Fibroblast of upper back skin (primary cell): ENCODE results near the gene MCF2L.

Experiments
- DNase-seq: peaks from one replicate; pipeline ENCODE4 v3.0.0-alpha.2; 2013

Gene MCF2L

GRCh38 chr13:112983042-112983305 is 14.0 kb downstream of the MCF2L start:
- no peak for DNase-seq

- DNase-seq, result no peak
These were observed 14.6 kb downstream of the MCF2L start for GRCh38 chr13:112983428-112984196.

GRCh38 chr13:112984501-112984900 is 15.5 kb downstream of the MCF2L start:
- DNase-seq, result no peak

DNA sequence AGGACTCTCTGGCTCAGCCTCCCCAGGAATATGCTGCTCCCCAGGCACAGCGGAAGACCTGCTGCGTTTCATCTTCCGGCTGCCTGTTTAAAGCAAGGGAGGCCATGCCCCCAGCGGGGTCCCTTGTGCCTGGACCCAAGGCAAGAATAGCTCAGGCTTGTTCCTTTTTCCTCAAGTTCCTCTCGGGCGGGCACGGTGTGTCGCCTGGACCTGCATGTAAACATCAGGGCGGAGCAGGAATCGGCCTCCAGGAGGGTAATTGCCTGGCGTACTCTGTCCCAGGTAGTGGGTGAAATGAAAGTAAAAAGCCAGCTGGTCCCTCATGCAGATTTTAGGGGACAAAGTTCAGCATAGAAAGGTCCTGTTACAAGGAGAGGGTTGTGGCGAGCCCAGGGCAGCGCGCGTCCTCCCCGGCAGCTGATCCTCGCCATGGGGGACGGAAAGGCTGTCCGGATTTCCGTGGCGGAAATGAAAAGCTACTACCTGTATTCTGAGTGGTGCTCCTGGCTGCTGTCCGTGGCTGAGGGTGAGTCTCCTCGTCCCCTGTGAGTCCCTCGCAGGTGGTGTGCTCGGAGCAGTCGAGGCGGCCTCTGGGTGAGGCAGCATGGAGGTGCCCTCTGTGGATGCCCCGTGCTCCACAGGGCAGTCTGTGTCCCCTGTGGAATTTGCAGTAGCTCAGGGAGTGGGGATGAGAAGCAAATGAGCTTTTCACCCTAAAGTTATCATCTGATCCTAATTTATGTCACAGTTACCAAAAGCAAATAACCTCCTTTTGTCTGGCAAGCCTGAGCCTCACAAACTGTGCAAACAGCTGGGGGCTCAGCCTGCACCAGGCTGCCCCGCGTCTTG is 16.2 kb downstream of the MCF2L start:
- DNase-seq, result no peak

DNA sequence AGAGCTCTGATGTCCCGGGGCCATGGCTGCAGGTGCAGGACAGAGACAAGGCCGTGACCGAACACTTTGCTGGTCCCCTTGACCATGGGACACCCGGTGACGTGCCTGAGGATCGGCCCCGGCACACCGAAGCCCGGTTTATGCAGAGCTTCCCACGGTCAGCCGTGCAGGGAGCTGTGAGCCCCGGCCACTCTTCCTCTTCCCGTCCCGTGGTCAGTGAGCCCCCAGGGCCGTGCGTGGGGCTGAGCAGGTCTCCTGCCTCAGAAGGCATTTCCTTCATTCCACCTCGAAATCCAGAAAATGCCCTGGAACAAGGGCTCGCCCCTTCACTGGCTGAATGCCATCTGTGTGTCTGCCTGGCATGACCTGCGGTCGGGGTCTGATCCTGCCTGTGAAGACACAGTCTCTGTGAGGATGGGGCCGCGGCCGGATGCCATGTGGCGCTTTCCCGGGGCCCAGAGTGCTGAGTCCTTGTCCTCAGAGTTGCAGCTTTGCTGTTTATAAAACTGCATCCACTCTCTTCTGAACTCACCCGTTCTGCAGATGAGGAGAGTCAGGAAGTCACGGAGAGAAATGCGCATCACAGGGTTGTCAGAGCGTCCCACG is 16.9 kb downstream of the MCF2L start:
- no peak for DNase-seq

- no peak for DNase-seq
These were observed 17.5 kb downstream of the MCF2L start for GRCh38 chr13:112986470-112986869.

DNA sequence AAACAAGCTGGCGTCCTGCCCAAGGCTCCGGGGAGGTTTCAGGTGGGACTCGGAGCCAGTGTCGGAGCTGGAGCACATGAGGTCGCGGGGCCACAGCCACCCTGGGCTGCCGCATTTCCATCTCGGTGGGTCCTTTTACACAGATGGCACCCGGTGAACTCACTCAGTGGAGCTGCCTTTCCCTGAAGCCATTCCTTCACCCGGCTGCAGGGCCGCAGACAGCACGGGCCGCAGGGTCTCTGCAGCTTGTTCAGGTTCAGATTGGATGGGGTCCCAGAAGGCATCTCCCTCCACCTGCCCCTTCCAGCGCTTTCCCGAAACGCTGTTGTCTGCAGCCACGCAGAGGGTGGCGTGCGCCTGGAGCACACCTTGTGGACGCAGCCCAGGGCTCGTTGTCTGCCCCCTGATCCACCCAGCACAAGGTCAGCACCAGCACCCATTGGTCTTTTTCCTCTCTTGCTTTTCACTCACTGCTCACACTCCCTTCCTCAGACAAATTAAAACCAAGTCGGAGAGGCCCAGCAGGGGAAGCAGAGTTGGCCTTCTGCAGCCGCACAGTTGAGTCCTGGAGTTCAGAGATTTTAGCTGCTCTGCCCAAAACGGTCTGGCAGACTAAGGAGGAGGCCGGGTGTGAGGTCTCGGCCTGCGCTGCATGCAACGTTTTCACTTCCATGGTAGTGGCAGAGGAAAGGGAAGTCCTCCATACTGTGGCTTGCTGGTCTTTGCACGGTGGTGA is 18.1 kb downstream of the MCF2L start:
- no peak for DNase-seq

GRCh38 chr13:112987682-112988024 is 18.6 kb downstream of the MCF2L start:
- DNase-seq, result no peak

- no peak for DNase-seq
These were observed 21.8 kb downstream of the MCF2L start for GRCh38 chr13:112990783-112991182.

DNA sequence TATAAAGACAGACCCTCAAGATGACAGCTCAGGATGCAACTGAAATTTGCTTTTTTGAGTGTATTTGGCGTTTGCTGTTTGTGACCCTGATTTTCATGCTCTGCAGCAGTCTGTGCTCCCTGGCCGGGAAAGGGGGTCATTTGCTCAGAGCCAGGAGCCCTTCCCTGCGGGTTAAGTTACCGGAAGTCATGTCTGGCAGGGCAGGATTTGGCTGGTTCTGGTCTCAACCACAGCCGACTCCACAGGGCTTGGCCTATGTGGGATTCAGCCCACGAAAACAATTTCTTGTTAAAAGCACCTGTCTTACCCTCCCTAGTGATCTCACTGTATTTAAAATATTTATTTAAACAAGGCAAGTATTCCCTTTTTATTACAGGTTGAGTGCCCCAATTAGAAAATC is 22.6 kb downstream of the MCF2L start:
- no peak for DNase-seq

DNA sequence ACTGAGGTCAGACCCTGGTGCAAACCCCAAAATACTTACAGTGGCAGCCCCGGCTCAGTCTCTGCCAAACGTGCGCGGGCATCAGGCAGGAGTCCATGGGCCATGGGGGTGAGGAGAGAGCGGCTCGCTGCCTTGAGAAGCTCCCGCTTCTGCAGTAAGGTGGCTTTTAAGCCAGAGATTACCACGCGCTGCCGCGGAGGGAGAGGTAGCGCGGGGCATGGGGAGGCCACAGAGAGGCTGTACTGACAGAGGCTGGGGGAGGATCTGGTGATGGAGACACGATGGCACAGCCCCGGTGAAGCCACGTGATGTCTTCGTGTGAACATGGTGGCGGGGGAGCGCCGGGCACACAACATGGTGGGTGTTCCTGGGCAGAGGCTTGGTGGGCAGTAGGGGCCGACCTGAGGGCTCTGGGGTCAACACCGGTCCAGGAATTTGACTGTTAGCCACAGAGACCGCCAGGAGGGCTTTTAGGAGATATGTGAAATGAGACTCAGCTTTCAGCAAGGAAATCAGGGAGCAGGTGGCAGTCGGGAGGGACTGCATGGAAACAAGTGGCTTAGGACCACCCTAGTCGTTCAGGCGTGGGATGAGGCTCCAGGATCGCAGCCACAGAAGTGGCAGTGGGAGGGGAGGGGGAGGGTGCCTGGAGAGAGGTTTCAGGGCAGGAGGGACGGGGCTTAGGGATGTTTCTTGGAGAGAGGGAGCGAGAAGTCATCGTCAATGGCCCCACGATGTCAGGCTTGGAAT is 24.1 kb downstream of the MCF2L start:
- no peak for DNase-seq

GRCh38 chr13:112994084-112994780 is 25.2 kb downstream of the MCF2L start:
- DNase-seq, result no peak

DNA sequence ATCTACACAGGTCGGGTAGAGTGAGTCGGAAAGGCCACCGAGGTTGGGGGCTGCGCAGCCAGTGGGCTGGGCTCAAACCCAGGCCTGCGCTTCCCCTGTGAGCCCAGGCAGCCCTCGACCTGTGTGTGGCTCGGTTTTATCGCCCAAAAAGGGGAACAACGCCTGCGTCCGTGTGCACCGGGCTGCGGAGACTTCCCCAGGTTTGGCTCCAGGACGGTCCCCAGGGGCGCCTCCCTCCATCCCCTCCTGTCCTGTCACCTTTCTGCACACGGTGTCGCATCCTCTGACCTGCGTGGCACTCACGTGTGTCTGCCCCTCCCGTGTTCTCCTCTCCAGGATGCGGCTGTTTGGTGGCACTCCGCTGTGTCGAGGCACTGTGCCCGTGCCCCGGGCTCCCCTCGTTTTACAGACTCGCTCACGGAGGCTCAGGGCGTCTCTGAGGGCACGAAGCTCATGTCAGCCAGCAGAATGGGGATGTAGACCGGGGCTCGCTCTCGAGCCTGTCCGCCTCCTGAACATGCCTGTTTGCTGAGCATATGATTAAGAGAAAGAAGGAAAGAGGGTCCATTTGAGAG is 25.9 kb downstream of the MCF2L start:
- no peak for DNase-seq

- no peak for DNase-seq
These were observed 26.6 kb downstream of the MCF2L start for GRCh38 chr13:112995395-112996191.

DNA sequence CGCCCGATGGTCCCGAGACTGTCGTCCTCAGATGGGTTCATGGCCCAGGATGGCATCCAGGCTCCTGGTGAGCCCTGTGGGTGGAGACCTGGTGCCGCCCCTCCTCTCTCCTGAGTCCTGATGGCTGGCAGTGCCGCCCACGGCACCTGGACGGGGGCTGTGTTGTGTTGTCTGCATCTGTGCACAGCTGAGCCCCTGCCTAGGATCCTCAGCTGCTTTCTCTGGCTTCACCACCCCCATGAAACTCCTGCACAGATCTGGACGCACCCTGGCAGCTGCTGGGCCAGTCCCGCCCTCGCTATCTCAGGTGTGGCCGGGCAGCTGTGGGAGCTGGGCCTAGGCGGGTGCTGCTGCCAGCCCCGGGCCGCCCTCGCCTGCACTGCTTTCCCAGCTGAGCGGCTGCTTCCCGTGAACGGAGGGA is 27.7 kb downstream of the MCF2L start:
- DNase-seq, result no peak

DNA sequence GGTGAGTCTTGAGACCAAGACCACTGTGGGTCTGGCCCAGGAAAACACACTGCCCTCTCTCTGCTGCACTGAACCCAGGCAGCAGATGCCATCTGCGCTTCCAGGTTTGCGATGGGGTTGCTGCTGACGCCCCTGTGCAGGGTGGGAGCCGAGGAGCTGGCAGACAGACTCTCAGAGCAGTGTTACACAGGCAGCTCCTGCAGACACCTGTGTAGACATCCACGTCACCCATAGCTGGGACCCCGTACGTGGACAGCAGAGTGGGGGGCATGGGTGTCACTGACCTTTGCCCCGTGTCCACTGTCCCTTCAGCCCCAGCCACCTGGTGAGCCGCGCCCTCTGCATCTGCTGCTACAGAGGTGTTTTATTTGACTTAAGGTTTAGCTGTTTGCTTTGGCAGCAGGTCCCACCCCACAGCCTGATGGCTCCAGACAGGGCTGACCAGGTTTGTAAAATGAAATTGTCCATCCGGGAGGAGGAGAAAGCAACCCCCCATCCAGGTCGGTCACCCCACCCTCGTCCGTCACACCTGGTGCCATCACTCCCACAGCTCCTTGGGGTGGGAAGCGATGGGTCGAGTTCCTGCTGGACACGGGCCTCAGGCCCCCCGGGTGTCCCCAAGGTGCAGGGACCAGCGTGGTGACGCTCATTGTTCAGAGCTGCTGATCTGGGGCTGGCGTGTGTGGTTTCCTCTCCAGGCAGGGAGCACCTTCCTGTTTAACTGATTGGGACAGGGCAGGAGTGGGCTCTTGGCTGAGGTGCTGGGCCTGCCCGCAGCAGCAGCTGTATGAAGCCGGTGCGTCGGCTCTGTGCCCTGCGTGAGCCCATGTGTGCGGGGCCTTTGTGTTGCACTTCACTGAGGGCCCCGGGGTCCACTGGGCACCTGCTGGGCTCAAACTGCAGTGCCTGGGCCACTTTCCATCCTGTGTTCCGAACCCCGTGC is 28.4 kb downstream of the MCF2L start:
- DNase-seq, result no peak

DNA sequence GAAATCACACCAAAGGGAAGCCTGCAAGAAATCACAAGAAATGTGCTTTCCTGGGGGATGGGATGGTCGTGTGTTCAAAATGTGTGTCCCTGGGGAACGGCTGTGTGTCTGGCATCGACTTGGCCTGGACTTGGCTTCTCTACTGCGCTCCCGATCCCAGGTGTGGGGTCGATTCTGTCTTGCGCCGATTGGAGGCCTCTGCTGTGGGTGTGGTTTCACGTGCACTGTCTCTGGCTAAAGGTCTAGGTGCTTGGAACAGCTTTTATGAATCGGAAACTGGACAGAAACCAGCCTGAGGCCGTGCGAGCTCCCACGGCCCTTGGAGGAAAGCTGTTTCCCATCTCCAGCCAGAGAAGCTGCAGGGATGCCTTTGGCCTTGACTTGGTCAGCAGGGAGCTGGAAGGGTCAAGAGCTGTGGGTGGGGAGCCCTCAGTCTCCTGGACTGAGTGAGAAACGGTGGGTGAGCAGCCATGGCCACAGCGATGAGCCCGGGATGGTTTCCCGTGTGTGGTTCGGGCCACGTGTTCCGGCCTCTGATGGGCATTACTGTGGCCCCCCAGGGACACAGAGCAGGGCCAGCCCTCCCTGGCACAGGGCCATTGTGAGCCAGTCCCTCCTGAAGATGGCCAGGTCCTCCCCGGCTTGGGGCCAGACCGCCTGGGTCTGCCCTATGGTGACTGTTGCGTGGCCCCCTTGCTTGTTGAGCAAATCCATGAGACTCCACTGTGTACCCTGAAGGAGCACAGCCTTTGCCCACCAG is 29.7 kb downstream of the MCF2L start:
- no peak for DNase-seq

DNA sequence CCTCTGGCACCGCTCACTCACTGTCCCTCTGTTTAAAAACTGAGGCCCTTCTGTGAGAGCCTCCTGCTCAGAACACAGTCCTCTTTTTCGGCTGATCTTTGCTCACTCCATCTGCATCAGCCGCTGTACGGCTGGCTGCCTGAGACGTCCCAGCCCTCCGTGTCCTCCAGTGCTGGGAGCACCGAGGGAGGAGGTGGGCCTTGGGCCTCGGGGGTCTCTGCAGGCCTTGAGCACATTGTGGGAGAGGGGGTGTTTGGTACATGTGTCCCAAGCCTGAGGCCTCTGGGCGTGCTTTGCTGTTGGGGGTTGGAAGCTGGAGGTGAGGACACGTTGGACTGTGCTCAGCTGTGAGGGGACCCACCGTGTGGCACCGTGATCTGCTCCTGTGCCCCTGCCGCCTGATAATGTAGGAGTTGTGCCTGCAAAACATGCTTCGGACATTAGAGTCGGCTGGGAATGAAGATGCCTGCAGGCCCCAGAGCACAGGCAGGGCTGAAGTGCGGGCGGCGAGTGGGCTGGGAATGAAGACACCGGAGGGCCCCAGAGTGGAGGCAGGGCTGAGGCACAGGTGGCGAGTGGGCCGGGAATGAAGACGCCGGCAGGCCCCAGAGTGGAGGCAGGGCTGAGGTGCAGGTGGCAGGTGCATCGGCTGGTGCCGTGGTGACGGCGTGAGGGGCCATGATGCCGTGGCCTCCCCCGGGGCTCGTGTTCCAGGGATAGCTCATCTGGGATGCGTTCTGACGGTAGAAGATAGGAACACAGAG is 30.6 kb downstream of the MCF2L start:
- no peak for DNase-seq
